GM12878 (cell line): ENCODE data around the gene MZT2A. TPM values are rescaled to one million over a fixed set of nuclear protein-coding genes. Genes with fewer than 3 reads are reported as not detected.
"Not testable (repeated sequence)": the region's sequence is repeated elsewhere in the genome, so short reads cannot be mapped to it uniquely, and the experiment has no call there.

Experiments used
- ATAC-seq: fragments of 200-7000 bp; cut with Tn5 transposase; 3 replicates; pipeline ENCODE4 v1.9.1; 2020; ENCODE audit warnings: mild to moderate bottlenecking, moderate library complexity
- BruUV-seq: library from RNA; stranded (reverse); fragments of 400-500 nt; replicated peaks from 2 replicates; lab custom pipeline; 2021; lab: Mats Ljungman, UMichigan
- CTCF ChIA-PET: fragments of 300-600 bp; sonication (Branson Sonifier 250); formaldehyde crosslinking; extraction: SDS; loops from one replicate; lab custom pipeline; 2021; ENCODE audit warnings: inconsistent platforms; lab: Yijun Ruan, JAX
- POLR2A ChIA-PET: fragments of 350-600 bp; formaldehyde crosslinking; extraction: SDS; loops from one replicate; lab custom pipeline; 2021; ENCODE audit warnings: inconsistent platforms; lab: Charles Lee
- RAD21 ChIA-PET: fragments of 300-600 bp; sonication (Branson Sonifier 250); formaldehyde crosslinking; loops from one replicate; lab custom pipeline; 2023; ENCODE audit warnings: antibody characterized with exemption; ENCODE audit not compliant: unreplicated experiment; lab: Charles Lee
- SMC1A ChIA-PET: fragments of 300-600 bp; sonication (Branson Sonifier 250); formaldehyde crosslinking; loops from one replicate; lab custom pipeline; 2023; ENCODE audit not compliant: unreplicated experiment, uncharacterized antibody; lab: Charles Lee
- DNase-seq: peaks from one replicate; pipeline ENCODE4 v3.0.0-alpha.2; 2011; ENCODE audit warnings: low read depth, low spot score
- FAIRE-seq: peaks from 3 replicates; lab custom pipeline; 2011; peaks lifted over from hg19 to GRCh38; lab: Jason Lieb, UNC
- H2AFZ ChIP-seq: 2 replicates; pipeline ENCODE4 v1.6.0; 2011; ENCODE audit warnings: low read depth, low read length, control low read depth; ENCODE audit not compliant: control insufficient read depth
- H3K27ac ChIP-seq: 2 replicates; pipeline ENCODE4 v1.5.1; 2011; ENCODE audit warnings: control low read depth; ENCODE audit not compliant: control insufficient read depth, insufficient read depth
- H3K27me3 ChIP-seq, 2 experiments: replicated peaks in 1 of 2; 2 replicates each; pipeline versions ENCODE4 v1.6.0 to v1.6.1; 2011; ENCODE audit warnings: low read length in 1 of 2; ENCODE audit not compliant: control insufficient read depth in 2 of 2, insufficient read depth in 2 of 2
- H3K36me3 ChIP-seq, 2 experiments: 2 replicates each; pipeline ENCODE4 v1.5.1; 2011; ENCODE audit warnings: low read length in 1 of 2; ENCODE audit not compliant: control insufficient read depth in 2 of 2, insufficient read depth in 2 of 2
- H3K4me1 ChIP-seq: 2 replicates; pipeline ENCODE4 v1.6.1; 2011; ENCODE audit warnings: mild to moderate bottlenecking, low read length, moderate library complexity, mixed read lengths; ENCODE audit not compliant: control insufficient read depth, insufficient read depth
- H3K4me2 ChIP-seq: 2 replicates; pipeline ENCODE4 v1.6.0; 2011; ENCODE audit warnings: control low read depth; ENCODE audit not compliant: control insufficient read depth, insufficient read depth
- H3K4me3 ChIP-seq: fragments of 200-600 bp; sonication (generic); 2 replicates; pipeline ENCODE4 v1.5.1; 2016
- H3K79me2 ChIP-seq: 2 replicates; pipeline ENCODE4 v1.6.0; 2011; ENCODE audit warnings: low read length; ENCODE audit not compliant: control insufficient read depth, insufficient read depth
- H3K9ac ChIP-seq: 2 replicates; pipeline ENCODE4 v1.8.0; 2011; ENCODE audit warnings: low read length, control low read depth, mixed read lengths; ENCODE audit not compliant: control insufficient read depth, insufficient read depth
- H3K9me3 ChIP-seq: replicated peaks from 3 replicates; pipeline ENCODE4 v1.5.1; 2011; ENCODE audit warnings: mild to moderate bottlenecking, low read length; ENCODE audit not compliant: control insufficient read depth, insufficient read depth
- H4K20me1 ChIP-seq: 2 replicates; pipeline ENCODE4 v1.6.0; 2011; ENCODE audit not compliant: control insufficient read depth, insufficient read depth
- WGBS: methylation state at CpG from one replicate; pipeline ENCODE4 v1.1.6; 2016; ENCODE audit warnings: low lambda C conversion rate; ENCODE audit not compliant: insufficient replicate concordance, insufficient coverage; ENCODE audit errors: missing lambda C conversion rate; 5-methylcytosine and 5-hydroxymethylcytosine counted together
- in situ Hi-C: fragments of 300-500 bp; cut with MboI; formaldehyde crosslinking; loops from 9 replicates; pipeline ENCODE4 v1.14.3; 2018; ENCODE audit warnings: mixed read lengths
- intact Hi-C: fragments of 100-400 bp; cut with micrococcal nuclease; formaldehyde crosslinking; loops from one replicate; pipeline ENCODE4 v1.14.2; 2022; ENCODE audit not compliant: unreplicated experiment
- polyA plus RNA-seq, 11 experiments: library from polyadenylated mRNA; depleted of rRNA in 4 of 11; unstranded in 6 of 11; stranded (reverse) in 5 of 11; fragments of >200 nt; fragmentation: Nextera tagmentation in 4 of 11; fragmentation: Illumina TruSeq in 1 of 11; extraction: Ambion mirVana in 4 of 11; extraction: Trizol in 1 of 11; gene quantifications; 1 replicate in 1 of 11; 2 replicates in 10 of 11; pipeline versions ENCODE4 v1.2.1 to v1.2.3, GENCODE V29; 2011 to 2016; ENCODE audit warnings: inconsistent platforms in 2 of 11, missing spikeins in 2 of 11, low read depth in 1 of 11
- total RNA-seq, 4 experiments: library from RNA; depleted of rRNA in 3 of 4; stranded (reverse); fragments of >200 nt in 3 of 4; fragmentation: Illumina TruSeq in 1 of 4; extraction: Trizol in 1 of 4; gene quantifications; 2 replicates each; pipeline versions ENCODE4 v1.2.1 to v1.2.3, GENCODE V29; 2013 to 2021

Gene MZT2A
- total and polyA plus RNA-seq, 10 of the 15 experiments (the other 5 are each of a cell fraction or from before 2014, with no cell fraction given): 6.3 to 325 (median 151) TPM

- FAIRE-seq: not testable (repeated sequence)
Observed at GRCh38 chr2:131478850-131479461, 13.2 kb downstream of the MZT2A start.

GRCh38 chr2:131478074-131478849 lies 13.9 kb downstream of the MZT2A start:
- H2AFZ ChIP-seq, H4K20me1 ChIP-seq, H3K9ac ChIP-seq, H3K4me2 ChIP-seq, in situ Hi-C loops, H3K27me3 ChIP-seq, FAIRE-seq, BruUV-seq, H3K4me3 ChIP-seq, H3K27ac ChIP-seq, H3K4me1 ChIP-seq, H3K79me2 ChIP-seq, DNase-seq, SMC1A ChIA-PET, RAD21 ChIA-PET, H3K36me3 ChIP-seq, H3K9me3 ChIP-seq, POLR2A ChIA-PET, intact Hi-C loops, CTCF ChIA-PET, ATAC-seq: not testable (repeated sequence)
- WGBS: 97% methylated on average over 15 of the region's 18 CpGs

More at GRCh38 chr2:131478850-131479461, 13.2 kb downstream of the MZT2A start:
- H3K27me3 ChIP-seq, intact Hi-C loops, RAD21 ChIA-PET, CTCF ChIA-PET, H2AFZ ChIP-seq, POLR2A ChIA-PET, H3K9me3 ChIP-seq, ATAC-seq, H3K36me3 ChIP-seq, H4K20me1 ChIP-seq, SMC1A ChIA-PET, DNase-seq, H3K9ac ChIP-seq, H3K4me2 ChIP-seq, BruUV-seq, H3K4me1 ChIP-seq, H3K4me3 ChIP-seq, H3K27ac ChIP-seq, H3K79me2 ChIP-seq, in situ Hi-C loops: not testable (repeated sequence)
- 98% methylated on average over 9 of the region's 9 CpGs for WGBS

- H3K79me2 ChIP-seq, H3K36me3 ChIP-seq, in situ Hi-C loops, H3K27ac ChIP-seq, H4K20me1 ChIP-seq, H3K4me2 ChIP-seq, SMC1A ChIA-PET, RAD21 ChIA-PET, DNase-seq, ATAC-seq, CTCF ChIA-PET, POLR2A ChIA-PET, H3K4me3 ChIP-seq, BruUV-seq, H2AFZ ChIP-seq, intact Hi-C loops, H3K9ac ChIP-seq, H3K27me3 ChIP-seq, H3K4me1 ChIP-seq, FAIRE-seq, H3K9me3 ChIP-seq: not testable (repeated sequence)
- WGBS: 89% methylated on average over 1 of the region's 1 CpG
Observed at GRCh38 chr2:131477227-131477626, 15.0 kb downstream of the MZT2A start.

GRCh38 chr2:131476363-131476762 lies 15.8 kb downstream of the MZT2A start:
- POLR2A ChIA-PET, DNase-seq, FAIRE-seq, H3K27ac ChIP-seq, ATAC-seq, H3K4me2 ChIP-seq, BruUV-seq, H3K27me3 ChIP-seq, in situ Hi-C loops, SMC1A ChIA-PET, H3K9ac ChIP-seq, H2AFZ ChIP-seq, intact Hi-C loops, H3K36me3 ChIP-seq, H3K4me3 ChIP-seq, H3K4me1 ChIP-seq, H3K9me3 ChIP-seq, H4K20me1 ChIP-seq, H3K79me2 ChIP-seq: not testable (repeated sequence)
- ChIA-PET CTCF (interaction anchor here (0.6 kb wide), 1 partner anchor 1814 kb away, joined by 4 read pairs; no protein-coding TSS in a partner anchor), RAD21 (interaction anchor here (0.6 kb wide), 1 partner anchor 16 kb away, joined by 3 read pairs; no protein-coding TSS in a partner anchor)
- WGBS: over 99% methylated on average over 25 of the region's 25 CpGs
